ENCODE measurements around the gene RMDN3. TPM values are rescaled to one million over a fixed set of nuclear protein-coding genes. Genes with fewer than 3 reads are reported as not detected.

Gene RMDN3
- polyA plus RNA-seq, 1 donor = 20.2 TPM

DNA sequence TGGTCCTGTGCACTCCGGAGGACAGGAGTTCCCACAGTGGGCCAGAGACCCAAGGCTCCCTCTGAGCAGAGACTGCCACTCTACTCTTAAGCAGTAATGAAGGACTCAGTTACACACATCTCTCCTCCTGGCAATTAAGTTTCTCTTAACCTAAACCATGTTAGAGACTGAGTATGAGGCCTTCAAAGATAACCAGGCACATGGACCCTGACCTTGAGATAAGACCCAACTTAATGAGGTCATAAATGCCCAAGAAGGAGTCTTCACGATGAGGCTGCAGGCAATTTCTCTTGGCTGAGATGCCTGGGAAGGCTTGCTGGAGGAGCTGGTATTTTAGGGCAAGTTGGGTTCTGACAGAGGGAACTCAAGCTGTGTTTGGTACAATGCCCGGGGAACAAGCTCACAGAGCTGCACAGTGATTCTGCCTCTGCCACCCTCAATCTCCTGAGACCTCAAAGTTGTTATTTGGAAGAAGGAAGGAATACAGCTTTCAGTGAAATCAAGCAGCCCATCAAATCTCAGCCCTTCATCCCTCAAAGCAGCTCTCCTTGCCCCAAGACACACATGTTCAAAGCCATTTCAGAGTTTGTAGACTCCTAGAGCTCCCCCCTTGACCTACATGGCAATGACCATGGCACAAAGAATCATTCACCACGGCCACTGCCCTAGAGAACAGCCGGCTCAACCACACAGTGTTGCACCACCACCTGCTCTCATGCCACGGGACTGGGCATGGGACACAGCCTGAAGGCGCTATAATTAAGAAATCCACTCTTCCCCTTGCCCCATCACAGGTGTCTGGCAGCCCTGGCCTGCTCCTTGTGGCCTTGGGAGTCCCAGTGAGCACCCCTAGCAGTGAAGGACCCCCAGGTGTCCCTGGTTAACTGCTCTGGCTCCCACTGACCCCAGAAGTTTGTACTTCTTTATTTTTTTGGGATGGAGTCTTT, 7.1 kb downstream of the RMDN3 start:
- DNase-seq (ENCODE audit: low read depth) = no peak

DNA sequence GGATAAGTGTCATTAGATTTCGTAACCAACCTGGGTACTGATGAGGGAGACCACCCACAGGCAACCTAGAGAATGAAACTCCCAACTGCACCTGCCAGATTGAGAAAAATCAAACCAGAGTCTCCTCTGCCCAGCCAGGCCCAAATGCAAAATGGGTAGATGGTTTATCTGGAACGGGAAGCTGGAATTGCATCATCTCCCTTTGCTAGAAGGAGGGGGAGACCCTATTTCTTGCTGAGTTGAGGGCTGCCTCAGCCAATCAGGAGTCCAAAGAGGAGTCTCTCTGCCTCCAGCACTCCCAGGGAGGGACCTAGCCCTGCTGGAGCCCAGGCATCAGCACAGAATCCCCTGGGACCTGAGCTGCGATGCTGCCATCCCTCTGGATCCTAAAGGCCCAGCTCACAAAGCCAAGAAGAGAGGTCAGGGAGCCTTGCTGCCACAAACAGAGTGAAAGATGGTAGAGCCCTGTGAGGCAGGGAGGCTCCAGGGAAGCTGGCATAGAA, 8.1 kb downstream of the RMDN3 start:
- no peak for DNase-seq (ENCODE audit: low read depth)

DNA sequence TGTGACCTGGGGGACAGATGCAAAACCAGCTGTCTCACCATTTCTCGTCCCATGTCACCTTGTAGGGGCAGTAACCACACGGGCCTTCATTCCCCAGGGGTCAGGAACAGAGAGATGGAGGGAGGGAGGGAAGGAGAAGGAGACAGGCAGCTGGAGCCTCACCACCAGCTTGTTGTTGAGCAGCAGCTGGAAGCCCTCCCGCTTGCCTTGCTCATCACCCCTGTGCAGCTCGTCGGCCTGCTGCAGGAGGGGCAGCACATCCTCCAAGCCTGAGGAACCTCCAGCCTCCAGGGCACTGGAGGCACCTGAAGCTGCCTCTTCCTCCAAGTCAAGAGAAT, 10.3 kb downstream of the RMDN3 start:
- DNase-seq (ENCODE audit: low read depth) = no peak

DNA sequence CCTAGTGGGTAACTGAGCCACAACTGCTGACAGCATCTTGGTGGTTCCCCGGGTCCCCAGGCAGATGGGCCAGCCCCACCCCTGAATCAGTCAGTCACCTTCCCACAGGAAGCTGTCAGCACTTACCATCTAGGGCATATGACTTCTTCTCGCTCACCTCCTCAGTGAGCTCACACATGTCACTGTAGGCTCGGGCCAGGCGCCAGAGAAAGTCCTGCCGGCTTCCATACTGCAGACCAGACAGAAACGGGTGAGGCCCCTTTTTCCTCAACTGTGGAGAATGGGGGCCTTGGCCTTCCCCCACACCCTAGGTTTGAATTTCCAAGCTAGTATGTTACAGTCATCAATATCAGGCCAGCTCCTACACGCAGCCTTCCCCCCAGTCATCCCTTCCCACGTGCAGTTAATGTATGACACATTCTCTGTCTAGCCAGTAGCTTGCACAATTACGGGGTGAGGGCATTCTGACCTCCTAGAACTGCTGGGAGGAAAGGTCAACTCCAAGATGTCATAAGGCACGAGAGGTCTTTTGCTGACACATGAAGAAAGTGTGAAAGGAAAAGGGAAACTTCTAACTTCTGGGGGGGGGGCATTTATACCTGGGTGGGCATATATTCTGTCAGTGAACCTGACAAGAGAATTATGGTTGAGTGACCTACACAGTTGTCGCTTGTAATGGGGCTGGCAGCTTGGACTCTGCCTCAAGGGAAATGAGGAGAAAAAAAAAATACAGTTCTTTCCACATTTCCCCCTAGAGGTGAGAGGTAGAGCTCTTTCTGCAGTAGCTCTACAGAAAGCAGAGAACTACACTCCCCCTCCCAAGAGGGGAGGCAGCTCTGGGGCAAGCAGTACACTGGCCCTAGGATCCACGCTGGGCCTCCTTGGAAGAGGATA, 10.9 kb downstream of the RMDN3 start:
- DNase-seq (ENCODE audit: low read depth) = no peak

DNA sequence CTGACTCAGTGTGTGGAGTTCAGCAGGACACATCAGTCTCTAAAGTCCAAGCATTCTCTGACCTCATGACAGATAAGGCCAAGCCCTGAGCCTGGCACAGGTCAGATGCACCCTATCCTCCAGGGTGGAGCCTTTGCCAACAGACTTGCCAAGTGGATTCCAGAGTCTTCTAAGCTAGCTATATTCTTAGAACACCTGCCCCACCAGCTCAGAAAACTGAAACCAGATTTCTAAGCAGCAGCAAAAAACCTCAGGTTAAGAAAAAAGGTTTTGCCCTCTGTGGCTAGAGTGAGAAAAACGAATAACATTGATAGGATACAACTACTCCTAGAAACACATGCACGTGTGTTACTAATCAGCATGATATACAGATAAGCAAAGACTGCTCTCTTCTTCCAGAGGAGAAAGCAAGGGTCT, 11.6 kb downstream of the RMDN3 start:
- no peak for DNase-seq (ENCODE audit: low read depth)

DNA sequence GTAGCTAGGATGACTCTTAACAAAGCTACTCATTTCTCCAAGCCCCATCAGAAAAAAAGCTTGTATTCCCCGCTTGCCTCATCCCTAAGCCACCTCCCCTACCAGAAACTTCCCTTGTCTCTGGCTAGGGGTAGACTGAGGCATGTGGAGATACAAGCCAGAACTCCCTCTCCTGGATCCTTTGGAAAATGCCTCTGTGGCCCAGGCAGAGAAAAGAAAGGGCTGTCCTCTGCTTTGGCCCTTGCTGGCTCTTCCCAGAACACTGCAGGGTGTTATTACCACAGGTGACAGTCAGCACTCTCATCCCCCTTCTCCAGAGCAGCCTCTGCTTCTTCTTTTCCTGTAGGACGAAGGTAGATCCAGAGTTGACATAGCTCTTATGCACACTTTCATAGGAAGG, 15.2 kb downstream of the RMDN3 start:
- DNase-seq (ENCODE audit: low read depth) = no peak

DNA sequence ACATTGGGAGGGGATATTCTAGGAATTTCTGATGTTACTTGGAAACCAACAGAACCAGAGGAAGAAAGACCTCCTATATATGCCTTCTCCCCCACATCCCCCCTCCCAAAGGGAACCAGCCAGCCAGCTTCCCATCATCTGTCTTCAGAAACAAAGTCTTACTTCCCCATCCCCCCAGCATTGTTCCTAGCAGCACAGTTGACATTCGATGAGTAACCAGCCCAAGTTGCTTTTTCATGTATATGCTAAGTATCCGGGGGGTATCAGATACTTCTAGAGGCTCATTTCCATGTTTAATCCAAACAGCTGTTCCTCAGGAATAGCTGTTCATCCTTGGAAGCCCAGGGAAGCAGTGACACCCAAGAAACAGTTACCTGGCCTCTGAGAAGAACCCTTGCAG, 16.0 kb downstream of the RMDN3 start:
- no peak for DNase-seq (ENCODE audit: low read depth)

- no peak for DNase-seq (ENCODE audit: low read depth)
Observed at GRCh38 chr15:40737048-40737447, 18.0 kb downstream of the RMDN3 start.

DNA sequence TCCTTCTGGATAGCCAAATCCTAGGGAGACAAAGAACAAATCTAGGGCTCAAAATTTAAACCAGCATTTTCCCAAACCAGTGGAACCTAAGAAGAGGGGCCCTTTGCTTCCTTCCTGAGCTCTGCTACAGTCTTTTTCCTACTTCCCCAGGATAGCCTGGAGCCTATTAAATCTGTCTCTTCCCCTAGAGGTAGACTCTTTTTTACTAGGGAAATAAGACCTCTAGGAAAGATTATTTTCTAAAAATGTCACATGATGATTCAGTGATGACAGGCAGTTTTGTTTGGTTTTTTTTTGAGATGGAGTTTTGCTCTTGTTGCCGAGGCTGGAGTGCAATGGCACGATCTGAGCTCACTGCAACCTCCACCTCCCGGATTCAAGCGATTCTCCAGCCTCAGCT, 18.5 kb downstream of the RMDN3 start:
- no peak for DNase-seq (ENCODE audit: low read depth)

DNA sequence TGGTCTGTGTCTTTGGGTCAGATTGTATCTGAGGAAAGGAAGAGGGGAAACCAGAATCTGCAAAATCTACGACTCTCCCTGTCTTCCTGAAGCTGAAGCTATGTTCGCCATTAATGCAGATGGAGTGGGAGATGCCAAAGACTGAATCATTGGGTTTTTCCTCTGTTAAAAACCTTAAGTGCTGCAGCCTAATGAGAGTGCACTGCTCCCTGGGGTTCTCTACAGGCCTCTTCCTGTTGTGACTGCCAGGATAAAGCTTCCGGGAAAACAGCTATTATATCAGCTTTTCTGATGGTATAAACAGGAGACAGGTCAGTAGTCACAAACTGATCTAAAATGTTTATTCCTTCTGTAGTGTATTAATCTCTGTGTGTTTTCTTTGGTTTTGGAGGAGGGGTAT, 24.0 kb downstream of the RMDN3 start:
- DNase-seq (ENCODE audit: low read depth) = peak; percentile 28

DNA sequence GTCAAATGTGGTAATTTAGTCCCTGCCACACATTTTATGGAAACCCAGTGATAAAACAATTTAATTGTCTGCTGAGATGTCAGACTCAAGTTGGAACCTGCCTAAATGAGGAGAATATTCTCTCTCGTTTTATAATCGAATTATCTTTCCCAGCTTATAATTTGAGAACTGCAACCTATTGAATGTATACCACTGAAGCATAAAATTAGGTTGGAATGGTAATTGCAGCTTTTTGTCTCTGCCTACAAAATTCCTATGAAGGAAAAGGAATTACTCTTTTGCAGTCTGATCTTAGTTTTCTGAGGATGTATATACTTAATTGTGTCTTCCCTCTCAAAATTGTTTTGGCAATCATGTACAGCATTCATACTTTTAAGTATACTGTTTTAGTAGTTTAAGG, 31.1 kb downstream of the RMDN3 start:
- DNase-seq (ENCODE audit: low read depth) = no peak

DNA sequence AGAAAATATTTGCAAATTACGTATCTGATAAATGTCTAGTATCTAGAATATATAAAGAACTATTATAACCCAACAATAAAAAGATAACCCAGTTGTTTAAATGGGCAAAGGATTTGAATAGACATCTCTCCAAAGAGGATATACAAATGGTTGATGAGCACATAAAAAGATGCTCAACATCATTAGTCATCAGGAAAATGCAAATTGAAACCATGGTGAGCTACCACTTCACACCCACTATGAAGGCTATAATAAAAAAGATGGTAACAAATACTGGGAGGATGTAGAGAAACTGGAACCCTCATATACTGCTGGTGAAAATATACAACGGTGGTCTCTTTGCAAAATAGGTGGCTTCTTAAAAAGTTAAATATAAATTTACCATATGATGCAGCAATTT, 32.1 kb downstream of the RMDN3 start:
- DNase-seq (ENCODE audit: low read depth) = no peak

DNA sequence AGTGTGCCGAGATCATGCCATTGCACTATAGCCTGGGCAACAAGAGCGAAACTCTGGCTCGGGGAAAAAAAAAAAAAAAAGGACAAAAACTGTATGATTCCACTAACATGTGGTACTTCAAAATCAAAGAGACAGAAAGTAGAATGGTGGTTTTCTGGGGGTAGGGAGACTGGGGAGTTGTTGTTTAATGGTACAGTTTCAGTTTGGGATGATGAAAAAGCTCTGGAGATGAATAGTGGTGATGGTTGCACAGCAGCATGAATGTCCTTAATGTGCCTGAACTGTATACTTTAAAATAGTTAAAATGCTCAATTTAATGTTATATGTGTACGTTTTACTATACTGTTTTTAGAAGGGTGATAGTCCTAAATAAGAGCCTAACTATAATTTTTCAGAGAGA, 32.7 kb downstream of the RMDN3 start:
- no peak for DNase-seq (ENCODE audit: low read depth)

- no peak for DNase-seq (ENCODE audit: low read depth)
Observed at GRCh38 chr15:40721701-40722100, 33.4 kb downstream of the RMDN3 start.

DNA sequence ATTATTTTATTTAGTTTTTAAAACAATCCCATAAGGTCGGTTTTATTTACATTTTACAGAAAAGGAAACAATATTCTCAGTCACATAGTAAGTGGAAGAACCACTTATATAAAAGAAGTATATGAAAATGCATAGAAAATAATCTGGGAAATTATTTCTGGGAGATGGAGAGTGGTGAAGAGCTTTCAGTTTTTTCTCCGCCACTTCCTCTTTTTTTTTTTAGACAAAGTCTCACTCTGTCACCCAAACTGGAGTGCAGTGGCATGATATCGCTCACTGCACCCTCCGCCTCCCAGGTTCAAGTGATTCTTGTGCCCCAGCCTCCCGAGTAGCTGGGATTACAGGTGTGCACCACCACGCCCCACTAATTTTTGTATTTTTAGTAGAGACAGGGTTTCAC, 38.9 kb downstream of the RMDN3 start:
- no peak for DNase-seq (ENCODE audit: low read depth)

DNA sequence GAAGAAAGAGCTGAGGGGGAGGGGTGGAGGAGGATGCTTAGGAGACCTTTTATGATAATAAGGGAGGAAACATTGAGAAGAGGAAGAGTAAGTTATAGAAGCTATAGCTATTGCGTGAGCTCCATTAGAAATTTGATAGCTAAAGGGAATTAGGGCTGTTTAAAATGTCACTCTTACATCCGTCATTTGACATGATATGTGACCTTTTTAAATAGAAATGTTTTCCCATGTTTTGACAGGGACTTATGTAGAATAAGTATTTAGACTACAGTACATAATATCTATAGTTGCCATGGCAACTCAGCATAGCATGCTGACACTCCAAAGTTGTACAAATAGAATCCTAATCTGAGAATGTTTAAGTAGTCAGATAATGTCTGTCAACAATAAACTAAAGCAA, 40.9 kb downstream of the RMDN3 start:
- no peak for DNase-seq (ENCODE audit: low read depth)

- no peak for DNase-seq (ENCODE audit: low read depth)
Observed at GRCh38 chr15:40706121-40706520, 48.9 kb downstream of the RMDN3 start.

- no peak for DNase-seq (ENCODE audit: low read depth)
Observed at GRCh38 chr15:40702077-40702476, 53.0 kb downstream of the RMDN3 start.

DNA sequence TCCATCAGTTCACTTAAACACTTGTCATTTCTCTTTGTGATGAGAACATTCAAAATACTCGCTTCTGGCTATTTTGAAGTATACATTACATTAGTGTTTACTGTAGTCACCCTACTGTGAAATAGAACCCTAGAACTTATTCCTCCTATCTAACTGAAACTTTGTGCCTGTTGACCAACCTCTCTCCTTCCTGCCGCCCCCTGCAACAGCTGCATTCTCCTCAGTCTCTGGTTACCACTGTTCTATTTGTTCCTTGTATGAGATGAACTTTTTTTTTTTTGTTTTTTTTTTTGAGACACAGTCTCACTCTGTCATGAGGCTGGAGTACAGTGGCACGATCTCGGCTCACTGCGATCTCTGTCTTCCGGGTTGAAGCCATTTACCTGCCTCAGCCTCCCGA, 57.1 kb downstream of the RMDN3 start:
- no peak for DNase-seq (ENCODE audit: low read depth)

- no peak for DNase-seq (ENCODE audit: low read depth)
Observed at GRCh38 chr15:40696228-40696627, 58.8 kb downstream of the RMDN3 start.

- no peak for DNase-seq (ENCODE audit: low read depth)
Observed at GRCh38 chr15:40695469-40695890, 59.6 kb downstream of the RMDN3 start.

GRCh38 chr15:40694688-40695468, 60.2 kb downstream of the RMDN3 start, which contains the start of gene RAD51:
Gene RAD51, plus strand, starts transcription at chr15:40695174. Its CDS starts 3,585 bp downstream, at chr15:40698759.
- peak; percentile 88 for DNase-seq (ENCODE audit: low read depth)

Measured in forelimb muscle (tissue), 1 donor.